ENCODE results near the gene SLC25A6.
A peak's percentile ranks its signal among the peaks of the same experiment; 100 is the strongest.
"Not testable (repeated sequence)": the region's sequence is repeated elsewhere in the genome, so short reads cannot be mapped to it uniquely, and the experiment has no call there.

The SLC25A6 gene

GRCh38 chrX:1351981-1352714 is 39.8 kb downstream of the SLC25A6 start:
- DNase-seq, result no peak

GRCh38 chrX:1349606-1350005 is 42.3 kb downstream of the SLC25A6 start:
- not testable (repeated sequence) for DNase-seq

GRCh38 chrX:1341545-1342184 is 50.2 kb downstream of the SLC25A6 start:
- peak; percentile 47 for DNase-seq

- no peak for DNase-seq
These were observed 54.7 kb downstream of the SLC25A6 start for GRCh38 chrX:1336948-1337779.

GRCh38 chrX:1336331-1336943 is 55.5 kb downstream of the SLC25A6 start, which contains the start of gene IL3RA:
Gene IL3RA, plus strand, starts transcription at chrX:1336785. Its CDS starts 4,981 bp downstream, at chrX:1341766.
- DNase-seq, result peak; percentile 79

All from CD4-positive, alpha-beta T cell treated with Interferon gamma for 1 hour (primary cell).